ENCODE measurements around the gene SERPINA1.

GRCh38 chr14:94348836-94349235 is 39.6 kb downstream of the SERPINA1 start:
- no peak for TF ChIP-seq RAD21 (conservative IDR thresholded peaks at IDR 0.05 in 1 of 2, IDR thresholded peaks at IDR 0.05 in 1 of 2)
- TF ChIP-seq HOXA7 (CRISPR knock-in tag; IDR thresholded peaks at IDR 0.05), result no peak
- TF ChIP-seq MAZ (IDR thresholded peaks at IDR 0.05; ENCODE audit: borderline replicate concordance, low read depth, low read length), result no peak
- no peak for TF ChIP-seq HDAC2 (IDR thresholded peaks at IDR 0.05)
- TF ChIP-seq ZFP36 (IDR thresholded peaks at IDR 0.05; ENCODE audit: borderline replicate concordance, partially characterized antibody), result no peak
- no peak for TF ChIP-seq POLR2A (IDR thresholded peaks at IDR 0.05; ENCODE audit: low read length)

All from A549 (cell line).